Stimulated activated CD4-positive, alpha-beta T cell treated with anti-CD3 and anti-CD28 coated beads, TNF-alpha, amount 100 ng/mL, for 24 hours (primary cell): ENCODE results near the gene TRIM41.
"Not testable (repeated sequence)": the region's sequence is repeated elsewhere in the genome, so short reads cannot be mapped to it uniquely, and the experiment has no call there.

Experiments used
- DNase-seq, 3 experiments: peaks; one replicate each; pipeline ENCODE4 v3.0.0-alpha.2; 2020; ENCODE audit warnings: low read depth in 3 of 3

The TRIM41 gene

DNA sequence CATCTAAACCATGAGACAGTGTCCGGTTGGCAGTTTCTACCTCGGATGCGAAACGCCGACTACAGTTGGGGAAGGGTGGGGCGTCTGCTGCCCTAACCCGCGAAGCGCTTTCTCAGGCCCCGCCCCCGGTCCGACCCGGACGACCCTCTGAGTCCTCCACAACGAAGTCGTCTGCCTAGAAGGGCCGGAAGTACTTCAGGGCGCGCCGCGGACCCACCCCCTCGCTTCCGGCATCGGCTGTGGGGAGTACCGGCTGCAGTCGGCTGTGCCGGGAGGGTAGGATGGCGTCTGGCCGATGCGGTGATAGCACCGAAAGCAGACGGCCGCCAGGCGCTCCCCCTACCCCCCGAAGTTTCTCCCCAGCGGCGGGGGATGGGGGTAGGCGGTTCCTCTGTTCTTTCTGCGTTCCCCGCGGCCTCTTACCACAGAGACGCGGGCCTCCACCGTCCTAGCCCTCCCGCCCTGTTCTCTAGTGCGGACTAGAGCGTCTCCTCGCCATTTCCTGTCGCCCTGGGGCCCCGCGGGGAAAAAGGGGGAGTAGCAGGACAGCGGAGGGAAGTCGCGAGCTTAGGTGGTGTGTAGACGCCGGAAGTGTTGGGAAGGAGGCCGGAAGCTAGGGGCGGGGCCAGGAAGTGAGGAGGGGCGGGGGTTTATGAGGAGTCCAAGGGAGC lies at the start of gene TRIM41:
Gene TRIM41, plus strand, starts transcription at position 224 of the 671 bp plus-strand sequence. CDS start 719 bp downstream, outside the sequence.
- peak; percentile 93 to 99 (median 95) for DNase-seq

DNA sequence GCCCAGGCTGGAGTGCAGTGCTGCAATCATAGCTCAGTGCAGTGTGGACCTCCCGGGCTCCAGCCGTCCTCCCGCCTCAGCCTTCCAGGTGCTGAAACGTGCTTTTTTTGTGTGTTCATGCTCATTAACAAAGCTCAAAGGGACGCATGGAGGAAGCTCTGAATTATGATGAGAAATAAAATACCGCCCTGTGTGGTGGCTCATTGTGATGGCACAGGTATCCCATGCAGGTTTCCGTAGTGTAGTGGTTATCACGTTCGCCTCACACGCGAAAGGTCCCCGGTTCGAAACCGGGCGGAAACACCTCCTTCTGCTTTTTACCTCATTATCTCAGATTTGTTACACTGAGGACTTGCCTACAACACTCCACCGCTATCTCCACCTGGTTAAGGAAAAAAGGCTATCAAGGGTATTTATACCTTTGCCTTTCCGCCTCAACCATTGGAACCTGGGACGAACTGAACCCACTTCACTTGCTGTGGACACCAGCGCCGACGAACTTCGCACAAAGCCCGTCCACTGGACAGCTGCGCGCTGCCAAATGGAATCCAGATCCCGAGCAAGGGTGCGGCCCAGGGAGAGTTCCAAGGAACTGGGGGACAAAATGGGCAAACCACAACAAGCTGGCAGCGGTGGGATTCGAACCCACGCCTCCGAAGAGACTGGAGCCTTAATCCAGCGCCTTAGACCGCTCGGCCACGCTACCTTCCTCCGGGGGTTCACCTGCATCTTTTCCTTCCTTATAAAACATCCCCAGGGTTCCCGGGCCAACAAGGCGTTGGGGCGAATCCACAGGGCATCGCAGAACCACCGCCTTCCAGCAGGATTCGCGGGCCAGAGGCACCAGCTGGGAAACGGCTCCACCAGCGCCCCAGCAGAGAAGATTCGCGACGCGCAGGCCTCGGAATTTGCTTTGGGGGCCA lies 49.4 kb upstream of the TRIM41 start:
- DNase-seq = peak; percentile 34 to 83 (median 75)

DNA sequence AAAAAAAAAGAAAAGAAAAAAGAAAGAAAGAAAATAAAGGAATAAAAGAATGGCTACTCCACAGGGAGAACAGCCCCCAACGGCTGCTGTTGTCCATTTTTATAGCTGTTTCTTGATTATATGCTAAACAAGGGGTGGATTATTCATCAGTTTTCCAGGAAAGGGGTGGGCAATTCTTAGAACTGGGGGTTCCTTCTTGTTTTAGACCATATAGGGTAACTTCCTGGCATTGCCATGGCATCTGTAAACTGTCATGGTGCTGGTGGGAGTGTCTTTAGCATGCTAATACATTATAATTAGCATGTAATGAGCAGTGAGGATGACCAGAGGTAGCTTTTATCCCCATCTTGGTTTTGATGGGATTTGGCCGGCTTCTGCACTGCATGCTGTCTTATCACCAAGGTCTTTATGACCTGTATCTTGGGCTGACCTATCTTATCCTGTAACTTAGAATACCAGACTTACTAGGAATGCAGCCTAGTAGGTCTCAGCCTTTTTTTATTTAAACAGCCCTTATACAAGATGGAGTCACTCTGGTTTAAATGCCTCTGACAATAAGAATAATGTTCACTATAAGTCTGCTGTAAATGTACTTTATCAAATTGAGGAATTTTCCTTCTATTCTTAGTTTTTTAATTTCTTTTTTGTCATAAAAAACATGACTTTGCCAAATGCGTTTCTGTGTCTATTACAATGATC lies 46.7 kb upstream of the TRIM41 start:
- no peak for DNase-seq

DNA sequence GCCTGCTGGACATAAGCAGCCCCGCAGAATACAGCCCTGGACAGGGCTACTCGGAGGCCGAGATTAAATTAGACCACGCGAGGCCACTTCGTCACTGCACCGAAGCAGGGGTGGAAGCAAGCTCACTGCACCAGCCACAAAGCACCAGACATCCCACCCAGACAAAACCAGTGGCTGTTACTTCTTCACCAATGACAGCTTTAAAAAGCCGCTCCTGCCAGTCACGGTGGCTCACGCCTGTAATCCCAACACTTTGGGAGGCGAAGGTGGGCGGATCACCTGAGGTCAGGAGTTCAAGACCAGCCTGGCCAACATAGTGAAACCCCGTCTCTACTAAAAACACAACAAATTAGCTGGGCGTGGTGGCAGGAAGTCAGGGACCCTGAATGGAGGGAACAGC lies 45.5 kb upstream of the TRIM41 start:
- not testable (repeated sequence) for DNase-seq

DNA sequence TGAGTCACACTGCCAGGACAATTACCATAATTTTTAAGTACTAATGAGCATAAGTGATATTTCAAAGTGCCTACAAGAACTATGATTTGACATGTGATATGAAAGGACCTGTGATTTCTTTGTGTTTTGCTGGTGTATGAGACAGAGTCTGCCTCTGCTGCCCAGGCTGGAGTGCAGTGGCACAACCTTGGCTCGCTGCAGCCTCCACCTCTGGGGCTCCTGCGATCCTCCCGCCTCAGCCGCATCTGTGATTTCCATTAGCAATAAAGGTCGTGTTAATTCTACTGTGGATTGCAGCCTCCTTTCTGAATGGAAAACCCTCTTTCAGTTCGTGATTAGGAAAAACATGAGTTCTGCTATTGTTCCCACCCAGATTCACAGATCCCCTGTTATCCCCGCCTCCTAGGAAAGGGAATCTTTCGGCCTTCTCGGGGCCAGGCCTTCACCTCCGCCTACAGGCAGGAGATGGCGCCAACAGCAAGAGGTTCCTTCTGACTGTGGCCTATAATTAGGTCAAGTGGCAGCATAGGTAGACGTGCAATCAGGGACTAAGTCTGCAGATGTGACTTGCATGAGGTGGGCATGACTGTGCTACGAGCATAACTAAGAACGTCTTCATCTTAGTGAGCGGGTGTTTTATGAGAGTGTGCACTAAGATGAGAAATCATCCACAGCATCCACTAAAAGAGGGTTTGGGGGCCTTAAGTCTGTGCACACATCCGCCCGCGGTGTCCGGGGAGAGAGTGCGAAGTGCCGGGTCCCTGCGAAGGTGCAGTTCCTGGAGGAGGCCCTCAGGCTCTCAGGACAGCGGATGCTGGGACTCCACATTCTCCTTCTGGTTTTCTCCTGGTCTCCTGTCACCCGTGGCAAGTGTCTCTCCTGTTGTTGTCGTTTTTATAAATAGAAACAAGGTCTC lies 41.2 kb upstream of the TRIM41 start:
- peak in 2 of 3 experiments; percentile 43 to 50 for DNase-seq

DNA sequence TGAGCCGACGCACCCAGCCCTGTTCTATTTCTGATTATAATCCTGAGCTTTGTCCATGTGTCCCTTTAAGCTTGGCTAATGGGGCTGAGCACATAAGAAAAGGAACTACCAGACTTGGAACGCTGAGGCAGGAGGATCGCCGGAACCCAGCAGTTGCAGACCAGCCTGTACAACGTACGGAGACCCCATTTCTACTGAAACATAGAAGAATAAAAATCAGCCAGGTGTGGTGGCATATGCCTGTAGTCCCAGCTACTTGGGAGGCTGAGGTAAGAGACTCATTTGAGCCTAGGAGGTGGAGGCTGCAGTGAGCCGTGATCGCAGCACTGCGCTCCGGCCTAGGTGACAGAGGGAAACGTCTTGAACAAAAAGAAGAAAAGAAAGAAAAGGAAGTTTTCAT lies 40.4 kb upstream of the TRIM41 start:
- no peak for DNase-seq

DNA sequence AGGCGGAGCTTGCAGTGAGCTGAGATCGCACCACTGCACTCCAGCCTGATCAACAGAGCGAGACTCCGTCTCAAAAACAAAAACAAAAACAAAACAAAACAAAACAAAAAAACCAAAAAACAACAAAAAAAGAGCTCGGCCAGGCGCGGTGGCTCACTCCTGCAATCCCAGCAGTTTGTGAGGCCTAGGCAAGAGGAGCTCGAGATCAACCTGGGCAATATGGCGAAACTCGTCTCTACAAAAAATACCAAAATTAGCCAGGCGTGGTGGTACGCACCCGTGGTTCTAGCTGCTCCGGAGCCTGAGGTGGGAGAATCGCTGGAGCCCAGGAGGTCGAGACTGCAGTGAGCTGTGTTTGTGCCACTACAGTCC lies 38.2 kb upstream of the TRIM41 start:
- no peak for DNase-seq

DNA sequence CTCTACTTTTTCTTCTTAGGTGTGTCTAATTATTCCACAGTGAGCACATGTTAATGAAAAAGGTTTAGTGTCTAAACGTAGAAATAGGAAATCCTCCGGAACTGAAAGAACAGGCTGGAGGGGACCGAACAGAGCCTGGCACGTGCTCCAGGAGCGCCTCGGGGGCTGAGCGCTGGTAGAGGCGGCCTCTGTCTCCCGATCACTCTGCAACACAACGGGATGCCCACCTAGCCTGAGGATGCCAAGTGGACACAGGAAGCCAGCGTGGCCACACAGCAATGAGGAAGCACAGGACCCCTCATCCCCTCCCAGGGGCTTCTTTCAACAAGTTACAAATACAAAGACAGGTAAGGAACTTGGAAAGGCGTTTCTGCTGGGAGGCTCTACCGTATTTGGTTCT lies 37.5 kb upstream of the TRIM41 start:
- no peak for DNase-seq

DNA sequence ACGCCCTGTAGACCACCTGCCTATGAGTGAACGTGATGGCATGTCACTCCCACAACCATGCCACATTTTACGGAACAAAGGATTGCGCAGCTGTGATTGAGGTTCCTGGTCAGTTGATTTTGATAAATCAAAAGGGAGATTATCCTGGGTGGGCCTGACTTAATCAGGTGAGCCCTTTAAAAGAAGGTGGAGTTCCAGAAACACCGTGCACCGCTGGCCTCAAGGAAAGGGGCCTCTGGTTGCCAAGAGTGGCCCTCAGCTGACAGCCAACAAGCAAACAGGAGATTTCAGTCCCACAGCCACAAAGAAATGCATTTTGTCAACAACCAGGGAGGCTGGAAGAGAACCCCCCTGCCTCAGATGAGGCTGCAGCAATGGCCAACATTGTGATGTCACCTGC lies 37.1 kb upstream of the TRIM41 start:
- no peak for DNase-seq

DNA sequence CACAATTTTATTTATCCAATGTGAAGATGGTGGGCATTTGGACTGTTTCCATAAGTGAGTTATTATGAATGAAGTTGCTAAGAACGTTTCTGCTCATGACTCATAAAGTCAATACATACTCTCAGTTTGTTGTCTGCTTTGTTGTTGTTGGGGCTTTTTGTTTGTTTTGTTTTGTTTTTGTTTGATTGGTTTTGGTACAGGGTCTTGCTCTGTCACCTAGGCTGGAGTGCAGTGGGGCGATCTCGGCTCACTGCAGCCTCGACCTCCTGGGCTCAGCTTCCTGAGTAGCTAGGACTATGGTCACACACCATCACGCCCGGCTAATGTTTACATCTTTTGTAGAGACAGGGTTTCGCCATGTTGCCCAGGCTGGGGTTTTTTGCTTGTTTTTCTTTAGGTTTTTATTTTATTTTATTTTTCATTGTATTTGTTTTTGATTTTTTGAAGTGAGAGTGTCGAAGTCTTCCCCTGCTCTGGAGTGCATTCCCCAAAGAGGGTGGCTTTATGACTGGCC lies 36.0 kb upstream of the TRIM41 start:
- no peak for DNase-seq

DNA sequence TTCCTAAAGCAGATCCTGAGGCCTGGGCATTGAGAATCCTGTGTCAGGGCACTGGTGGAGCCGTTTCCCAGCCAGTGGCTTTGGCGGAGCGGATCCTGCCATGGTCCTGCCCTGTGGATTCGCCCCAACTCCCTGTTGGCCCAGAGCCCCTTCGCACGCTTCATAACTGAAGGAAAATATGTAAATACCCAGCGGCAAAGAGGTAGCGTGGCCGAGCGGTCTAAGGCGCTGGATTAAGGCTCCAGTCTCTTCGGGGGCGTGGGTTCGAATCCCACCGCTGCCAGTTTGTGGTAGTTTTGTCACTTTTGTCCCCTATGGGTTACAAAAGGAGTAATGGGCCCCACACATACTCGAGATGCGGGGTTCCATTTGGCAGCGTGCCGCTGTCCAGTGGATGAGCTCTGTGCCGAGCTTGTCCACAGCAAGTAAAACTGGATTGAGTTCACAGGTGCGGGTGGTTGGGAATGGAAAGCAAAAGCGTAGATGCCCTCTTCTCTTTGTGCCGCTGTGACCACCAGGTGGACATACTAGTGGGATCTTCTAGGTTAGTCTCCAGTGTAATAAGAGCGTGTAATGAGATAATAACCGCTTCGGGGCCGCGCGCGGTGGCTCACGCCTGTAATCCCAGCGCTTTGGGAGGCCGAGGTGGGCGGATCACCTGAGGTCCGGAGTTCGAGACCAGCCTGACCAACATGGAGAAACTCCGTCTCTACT lies 35.4 kb upstream of the TRIM41 start:
- DNase-seq = peak in 2 of 3 experiments; percentile 37 to 79

DNA sequence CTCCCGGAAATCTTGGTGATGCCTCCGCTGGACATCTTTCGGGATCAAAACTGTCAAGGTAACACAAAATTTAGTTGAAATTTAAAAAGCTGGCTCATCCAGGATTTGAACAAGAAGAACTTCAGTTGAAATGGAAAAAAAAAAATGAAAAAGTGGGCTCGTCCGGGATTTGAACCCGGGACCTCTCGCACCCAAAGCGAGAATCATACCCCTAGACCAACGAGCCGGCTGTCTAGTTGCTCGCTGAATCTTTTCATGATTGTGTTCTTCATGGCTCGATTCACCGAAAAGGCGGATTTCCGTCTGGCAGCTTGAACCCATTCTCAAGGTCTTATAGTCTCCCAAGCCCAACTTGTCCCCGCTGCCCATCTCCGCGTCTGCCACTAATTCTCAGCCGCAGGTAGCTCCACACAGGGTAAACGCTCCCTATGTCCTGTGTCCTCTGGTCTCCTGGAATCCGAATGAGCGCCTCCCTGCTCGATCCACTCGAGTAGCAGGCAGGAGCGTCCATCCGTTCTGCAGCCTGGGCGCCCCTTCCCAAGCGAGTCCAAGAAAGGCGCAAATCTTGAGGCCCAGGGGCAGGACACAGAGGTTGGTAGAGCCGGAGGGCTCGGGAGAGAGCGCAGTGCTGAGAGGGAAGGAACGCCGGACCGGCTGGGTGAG lies 34.2 kb upstream of the TRIM41 start:
- peak; percentile 67 to 76 (median 73) for DNase-seq

DNA sequence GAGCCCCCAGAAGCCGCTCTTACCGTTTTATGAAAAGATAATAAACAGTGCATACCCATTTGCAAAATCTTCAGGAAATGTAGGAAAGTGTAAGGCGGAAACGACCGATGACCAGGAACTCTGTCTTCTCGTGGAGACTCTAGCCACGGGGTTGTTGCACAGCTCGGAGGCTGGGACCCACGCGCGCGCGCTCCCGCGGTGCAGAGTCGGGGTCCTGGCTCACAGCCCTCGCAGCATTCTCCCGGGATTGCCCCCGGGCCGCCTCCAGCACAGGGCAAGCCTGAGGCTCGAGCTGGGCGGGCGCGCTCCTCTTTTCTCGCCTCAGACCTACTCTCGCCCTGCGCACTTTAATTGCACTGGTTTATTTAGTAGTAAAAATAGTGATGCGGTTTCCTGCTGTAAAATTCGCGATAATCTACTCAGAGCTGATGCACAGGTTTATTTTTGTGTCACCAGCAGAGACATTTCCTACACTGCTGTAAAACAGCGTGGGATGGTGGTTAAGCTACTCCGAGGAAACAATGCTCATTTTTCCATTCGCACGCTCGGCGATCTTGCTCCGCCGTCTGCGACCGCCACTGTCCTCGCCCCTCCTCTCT lies 33.6 kb upstream of the TRIM41 start:
- DNase-seq = peak in 2 of 3 experiments; percentile 63 to 64

DNA sequence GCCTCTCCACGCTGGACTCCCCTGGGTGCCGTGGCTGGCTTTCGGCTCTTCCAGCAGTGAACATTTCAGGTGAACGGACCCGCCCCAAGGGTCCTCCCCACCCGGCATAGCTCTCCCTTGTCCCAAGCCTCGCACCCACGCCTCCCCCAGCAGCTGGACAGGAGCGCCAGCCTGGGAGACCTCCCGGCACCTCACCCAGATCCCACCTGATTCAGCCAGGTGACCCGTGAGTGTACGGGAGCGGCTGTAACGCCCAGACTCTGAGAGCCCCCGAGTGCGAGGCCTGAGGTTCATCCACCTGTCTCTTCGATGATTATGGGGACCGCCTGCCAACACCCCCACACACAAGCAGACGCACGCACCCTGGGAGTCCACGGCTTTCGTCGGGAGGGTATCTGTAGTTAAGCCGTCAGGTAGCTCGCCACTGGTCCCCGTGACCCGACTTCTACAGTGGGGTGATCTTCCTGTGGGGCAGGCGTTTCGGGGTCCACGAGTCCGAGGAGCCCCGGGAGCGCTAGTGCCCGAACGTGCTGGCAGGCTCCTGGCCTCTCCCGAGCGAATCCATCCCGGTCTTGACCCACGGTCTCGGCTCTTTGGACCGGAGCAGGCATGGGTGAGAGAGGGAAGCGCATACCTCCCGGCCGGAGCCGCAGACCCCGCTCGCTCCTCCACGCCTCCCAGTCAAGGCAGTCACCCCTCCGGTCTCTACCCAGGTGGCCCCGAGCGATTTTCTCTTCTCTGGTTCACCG lies 32.9 kb upstream of the TRIM41 start:
- peak in 1 of 3 experiments; percentile 38 for DNase-seq

DNA sequence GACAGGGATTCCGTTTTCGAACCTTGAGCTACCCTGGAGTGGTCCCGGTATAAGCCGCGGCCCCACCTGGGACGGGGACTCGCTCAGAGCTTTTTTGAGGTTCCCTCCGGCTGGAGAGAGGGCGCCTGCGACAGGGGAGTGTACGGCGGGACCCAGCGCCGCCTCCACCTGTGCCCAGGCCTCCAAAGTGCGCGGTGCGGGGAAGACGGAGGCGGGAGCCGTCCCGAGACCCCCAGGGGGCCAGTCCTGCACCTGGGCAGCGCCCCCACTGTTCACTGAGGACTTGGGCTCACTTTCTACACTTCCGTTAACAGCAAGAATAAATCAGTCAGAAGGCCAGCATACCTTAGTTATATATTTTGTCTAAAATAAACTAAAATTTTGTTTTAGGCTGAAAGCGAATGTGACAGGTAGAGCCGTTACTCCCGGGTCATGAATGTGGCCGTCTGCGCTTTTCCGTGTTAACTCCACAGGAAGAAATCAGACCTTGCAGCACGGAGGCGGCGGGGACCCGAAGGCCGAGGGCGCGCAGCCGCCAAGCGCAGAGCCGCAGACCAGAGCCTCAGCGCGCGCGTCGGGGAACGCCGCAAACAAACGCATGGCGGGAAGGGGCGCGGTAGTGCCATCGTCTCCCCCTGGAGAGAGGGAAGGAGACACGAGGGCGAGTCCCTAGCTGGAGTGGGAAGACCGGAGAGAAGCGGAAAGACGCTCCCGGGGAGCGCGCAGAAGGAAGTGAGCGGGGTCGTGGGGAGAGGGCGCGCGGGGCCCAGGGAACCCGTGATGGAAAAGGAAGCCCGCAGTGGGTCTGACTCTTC lies 32.2 kb upstream of the TRIM41 start:
- peak in 1 of 3 experiments; percentile 52 for DNase-seq

DNA sequence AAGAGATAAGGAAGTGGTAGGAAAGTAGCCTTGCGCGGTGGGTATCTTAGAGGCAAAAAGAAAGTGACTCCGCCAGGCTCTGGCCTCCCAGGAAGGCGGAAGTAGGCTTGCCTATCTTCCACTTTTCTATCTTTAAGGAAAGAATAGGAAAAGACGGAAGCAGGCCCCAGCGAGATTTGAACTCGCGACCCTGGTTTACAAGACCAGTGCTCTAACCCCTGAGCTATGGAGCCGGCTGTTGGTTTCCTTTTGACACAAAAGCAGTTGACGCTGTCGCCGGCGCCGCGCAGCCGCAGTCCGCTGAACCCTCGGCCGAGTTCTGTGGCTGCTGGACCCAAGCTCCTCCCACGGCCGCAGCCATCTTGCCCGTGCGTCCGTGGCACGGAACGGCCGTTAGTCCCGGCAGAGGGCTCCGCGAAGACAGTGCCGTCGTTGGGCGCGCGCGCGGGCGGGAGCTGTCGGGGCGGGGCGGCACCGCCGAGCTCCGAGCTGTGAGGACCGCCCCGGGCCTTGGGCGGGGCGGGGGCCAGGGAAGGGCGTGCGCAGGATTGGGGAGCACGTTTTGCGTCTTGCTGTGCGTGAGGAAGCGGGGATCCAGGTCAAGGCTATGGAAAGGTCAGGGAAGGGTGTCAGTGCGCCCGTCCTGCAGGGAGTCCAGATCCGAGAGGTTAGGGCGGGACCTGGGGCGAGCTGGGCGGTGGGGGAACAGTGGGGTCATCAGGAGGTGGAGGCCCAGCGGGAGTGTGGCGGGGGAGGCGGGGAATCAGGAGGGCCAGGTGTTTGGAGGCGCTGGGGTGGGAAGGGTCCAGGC lies 31.4 kb upstream of the TRIM41 start:
- DNase-seq = peak; percentile 93 to 96 (median 94)
